ENCODE measurements around the gene USP5.
A peak's percentile ranks its signal among the peaks of the same experiment; 100 is the strongest.
"Not testable (repeated sequence)": the region's sequence is repeated elsewhere in the genome, so short reads cannot be mapped to it uniquely, and the experiment has no call there.

The USP5 gene

DNA sequence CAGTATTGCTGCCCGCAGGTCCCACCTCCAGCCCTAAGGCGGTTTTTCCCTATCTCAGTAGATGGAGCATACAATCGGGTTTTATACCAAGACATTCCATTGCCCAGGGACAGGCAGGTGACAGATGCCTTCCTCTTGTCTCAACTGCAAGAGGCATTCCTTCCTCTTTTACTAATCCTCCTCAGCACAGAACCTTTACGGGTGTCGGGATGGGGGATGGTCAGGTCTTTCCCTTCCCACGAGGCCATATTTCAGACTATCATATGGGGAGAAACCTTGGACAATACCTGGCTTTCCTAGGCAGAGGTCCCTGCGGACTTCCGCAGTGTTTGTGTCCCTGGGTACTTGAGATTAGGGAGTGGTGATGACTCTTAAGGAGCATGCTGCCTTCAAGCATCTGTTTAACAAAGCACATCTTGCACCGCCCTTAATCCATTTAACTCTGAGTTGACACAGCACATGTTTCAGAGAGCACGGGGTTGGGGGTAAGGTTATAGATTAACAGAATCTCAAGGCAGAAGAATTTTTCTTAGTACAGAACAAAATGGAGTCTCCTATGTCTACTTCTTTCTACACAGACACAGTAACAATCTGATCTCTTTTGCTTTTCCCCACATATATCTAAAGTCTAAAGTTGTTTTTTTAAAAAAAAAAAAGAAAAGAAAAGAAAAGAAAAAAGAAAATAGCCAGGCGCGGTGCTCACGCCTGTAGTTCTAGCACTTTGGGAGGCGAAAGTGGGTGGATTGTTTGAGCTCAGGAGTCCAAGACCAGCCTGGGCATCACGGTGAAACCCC, 34.5 kb downstream of the USP5 start:
- not testable (repeated sequence) for DNase-seq (ENCODE audit: low read depth in 2 of 2)

DNA sequence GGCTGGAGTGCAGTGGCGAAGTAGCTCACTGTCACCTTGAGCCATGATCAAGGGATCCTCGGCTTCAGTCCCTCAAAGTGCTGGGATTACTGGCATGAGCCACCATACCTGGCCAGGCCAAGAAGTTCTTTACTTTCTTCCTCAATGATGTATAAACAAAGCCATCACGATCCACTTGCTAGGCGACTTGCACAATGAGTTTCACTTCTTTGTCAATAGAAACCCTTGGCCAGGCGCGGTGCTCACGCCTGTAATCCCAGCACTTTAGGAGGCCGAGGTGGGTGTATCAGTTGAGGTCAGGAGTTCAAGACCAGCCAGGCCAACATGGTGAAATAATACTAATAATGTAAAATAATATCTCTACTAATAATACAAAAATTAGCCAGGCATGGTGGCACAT, 35.5 kb downstream of the USP5 start:
- DNase-seq (ENCODE audit: low read depth in 2 of 2): no peak

DNA sequence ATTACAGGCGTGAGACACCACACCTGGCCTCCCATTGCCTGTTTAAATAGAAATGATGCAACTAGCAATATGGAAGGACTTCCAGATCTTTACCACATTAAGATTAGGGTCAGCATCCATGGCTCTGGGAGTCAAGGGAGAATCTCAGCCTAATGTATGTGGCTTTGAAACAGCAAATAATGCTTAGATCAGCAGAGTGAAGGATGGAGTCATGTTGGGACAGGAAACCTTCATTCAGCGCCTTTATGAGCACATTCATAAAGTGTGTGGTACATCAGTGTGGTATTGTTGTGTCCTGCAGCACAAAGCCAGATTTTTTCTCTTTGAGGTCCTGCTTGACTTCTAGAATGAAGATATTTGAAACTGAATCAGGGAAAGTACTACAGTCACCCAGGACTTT, 36.4 kb downstream of the USP5 start:
- DNase-seq (ENCODE audit: low read depth in 2 of 2): no peak

DNA sequence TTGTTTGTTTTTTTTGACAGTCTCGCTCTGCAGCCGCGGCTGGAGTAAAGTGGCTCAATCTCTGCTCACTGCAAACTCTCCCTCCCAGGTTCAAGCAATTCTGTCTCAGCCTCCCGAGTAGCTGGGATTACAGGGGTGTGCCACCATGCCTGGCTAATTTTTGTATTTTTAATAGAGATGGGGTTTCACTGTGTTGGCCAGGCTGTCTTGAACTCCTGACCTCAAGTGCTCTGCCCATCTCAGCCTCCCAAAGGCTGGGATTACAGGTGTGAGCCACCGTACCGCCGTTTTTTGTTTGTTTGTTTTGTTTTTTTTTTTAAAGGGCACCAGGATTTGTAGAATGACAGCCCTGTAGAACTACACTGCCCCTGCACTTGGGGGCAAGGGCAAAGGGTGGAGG, 36.8 kb downstream of the USP5 start:
- not testable (repeated sequence) for DNase-seq (ENCODE audit: low read depth in 2 of 2)

DNA sequence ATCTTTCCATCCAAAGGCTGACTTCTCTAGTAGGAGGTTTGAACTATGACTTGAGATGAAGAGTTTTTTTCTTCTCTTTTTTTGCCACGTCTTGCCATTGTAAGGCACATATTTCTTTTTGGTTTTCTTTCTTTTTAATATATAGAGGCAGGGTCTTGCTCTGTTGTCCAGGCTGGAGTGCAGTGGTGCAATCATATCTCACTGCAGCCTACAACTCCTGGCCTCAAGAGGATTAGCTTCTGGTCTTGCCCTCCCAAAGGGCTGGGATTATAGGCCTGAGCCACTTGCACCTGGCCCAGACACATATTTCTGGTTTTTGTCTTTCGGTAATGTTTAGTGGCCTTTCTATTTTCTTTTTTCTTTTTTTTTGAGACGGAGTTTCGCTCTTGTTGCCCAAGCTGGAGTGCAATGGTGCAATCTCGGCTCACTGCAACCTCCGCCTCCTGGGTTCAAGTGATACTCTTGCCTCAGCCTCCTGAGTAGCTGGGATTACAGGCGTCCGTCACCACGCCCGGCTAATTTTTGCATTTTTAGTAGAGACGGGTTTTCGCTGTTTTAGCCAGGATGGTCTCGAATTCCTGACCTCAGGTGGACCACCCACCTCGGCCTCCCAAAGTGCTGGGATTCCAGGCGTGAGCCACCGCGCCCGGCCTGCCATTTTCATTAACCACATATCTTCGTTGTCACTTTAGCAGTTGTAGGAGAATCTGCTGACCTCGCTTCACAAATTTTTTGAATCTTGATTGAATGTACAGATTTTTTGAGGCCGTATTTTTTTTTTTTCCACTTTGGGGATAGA, 38.0 kb downstream of the USP5 start:
- DNase-seq (ENCODE audit: low read depth in 2 of 2): not testable (repeated sequence)

DNA sequence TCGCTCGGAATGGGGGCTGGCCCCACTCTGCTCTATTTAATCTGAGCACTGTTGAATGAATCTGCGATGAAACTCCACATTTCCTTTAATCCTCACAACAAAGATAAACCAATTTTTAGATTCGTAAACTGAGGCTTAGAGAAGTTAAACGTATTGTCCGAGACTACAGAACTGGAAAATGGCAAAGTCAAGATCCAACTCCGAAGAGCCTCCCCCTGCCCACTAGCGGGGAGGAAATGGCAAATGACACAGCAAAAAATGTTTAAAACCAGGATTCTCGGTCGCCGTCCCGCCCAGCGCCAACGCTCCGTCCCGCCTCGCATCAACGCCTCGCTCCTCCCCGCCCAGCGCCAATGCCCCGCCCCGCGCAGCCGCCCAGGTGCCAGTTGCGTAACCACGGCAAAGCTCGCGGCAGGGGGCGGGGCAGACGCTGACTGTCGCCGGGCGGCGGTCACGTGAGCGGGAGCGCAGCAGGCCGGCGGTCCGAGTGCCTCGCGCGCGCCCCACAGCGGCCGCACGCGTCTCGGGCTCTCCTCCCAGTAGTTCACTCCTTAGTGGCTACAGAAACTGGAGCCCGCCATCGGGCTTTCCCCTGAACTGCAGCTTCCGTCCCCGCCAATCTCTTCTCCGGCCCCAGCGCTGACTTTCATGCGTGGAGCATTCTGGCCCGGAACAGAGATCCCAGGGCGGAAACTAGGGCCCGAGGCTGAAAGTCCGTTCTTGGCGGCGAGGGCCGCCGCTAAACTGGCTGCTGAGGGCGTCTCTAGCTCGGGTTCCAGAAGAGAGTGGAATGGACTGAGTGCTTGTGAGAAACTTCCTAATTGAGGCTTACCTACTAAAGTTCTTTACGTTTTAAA, 39.1 kb downstream of the USP5 start:
- DNase-seq (ENCODE audit: low read depth in 2 of 2): peak; percentile 97 to 98

DNA sequence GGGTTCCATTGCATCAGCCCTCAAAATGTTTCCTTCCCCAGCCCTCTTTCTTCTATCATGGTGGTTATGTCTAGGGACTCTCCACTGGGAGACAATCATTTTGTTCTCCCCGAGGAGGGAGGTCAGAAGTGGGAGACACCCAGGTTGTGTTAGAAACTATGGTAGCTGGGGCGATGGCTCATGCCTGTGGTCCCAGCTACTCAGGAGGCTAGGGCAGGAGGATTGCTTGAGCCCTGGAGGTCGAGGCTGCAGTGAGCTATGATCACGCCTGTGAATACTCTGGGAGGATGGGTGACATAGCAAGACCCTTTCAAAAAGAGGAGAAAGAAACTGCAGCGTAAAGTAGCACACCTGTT, 39.7 kb downstream of the USP5 start:
- no peak for DNase-seq (ENCODE audit: low read depth in 2 of 2)

DNA sequence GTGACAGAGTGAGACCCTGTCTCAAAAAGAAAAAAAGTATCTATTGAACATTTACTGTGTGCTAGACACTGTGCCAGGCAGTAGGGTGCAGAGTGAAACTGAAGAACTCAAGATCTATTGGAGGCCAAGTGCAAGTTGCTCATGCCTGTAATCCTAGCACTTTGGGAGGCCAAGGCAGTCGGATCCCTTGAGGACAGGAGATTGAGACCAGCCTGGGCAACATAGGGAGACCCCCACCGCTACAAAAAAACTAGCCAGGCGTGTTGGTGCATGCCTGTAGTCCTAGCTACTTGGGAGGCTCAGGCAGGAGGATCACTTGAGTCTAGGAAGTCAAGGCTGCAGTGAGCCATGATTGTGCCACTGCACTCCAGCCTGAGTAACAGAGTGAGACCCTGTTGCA, 40.7 kb downstream of the USP5 start:
- DNase-seq (ENCODE audit: low read depth in 2 of 2): not testable (repeated sequence)

DNA sequence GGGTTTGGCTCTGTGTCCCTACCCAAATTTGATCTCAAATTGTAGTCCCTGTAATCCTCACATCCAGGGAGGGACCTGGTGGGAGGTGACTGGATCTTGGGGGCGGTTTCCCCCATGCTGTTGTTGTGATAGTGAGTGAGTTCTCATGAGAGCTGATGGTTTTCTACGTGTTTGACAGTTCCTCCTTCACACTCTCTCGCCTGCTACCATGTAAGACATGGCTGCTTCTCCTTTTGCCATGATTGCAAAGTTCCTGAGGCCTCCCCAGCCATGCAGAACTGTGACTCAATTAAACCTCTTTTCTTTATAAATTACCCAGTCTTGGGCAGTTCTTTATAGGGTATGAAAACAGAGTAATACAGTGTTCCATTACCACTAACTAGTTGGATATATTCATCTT, 42.4 kb downstream of the USP5 start:
- DNase-seq (ENCODE audit: low read depth in 2 of 2): no peak

DNA sequence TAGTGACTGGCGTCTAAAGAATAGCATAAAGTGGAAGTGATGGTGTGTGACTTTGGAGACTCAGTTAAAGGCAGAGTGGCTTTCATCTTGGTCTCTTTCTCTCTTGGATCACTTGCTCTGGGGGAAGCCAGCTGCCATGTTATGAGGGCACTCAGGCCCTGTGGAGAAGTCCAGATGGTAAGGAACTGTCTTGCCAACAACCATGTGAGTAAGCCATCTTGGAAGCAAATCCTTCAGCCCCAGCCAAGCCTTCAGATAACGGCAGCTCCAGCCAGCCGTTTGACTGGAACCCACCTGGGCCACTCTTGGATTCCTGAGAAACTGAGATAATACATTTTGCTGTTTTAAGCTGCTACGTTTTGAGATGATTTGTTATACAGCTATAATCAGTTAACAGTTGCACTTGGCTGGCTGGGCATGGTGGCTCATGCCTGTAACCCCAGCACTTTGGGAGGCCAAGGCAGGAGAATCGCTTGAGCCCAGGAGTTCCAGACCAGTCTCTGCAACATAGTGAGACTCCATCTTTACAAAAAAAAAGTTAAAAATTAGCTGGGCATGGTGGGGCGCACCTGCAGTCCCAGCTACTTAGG, 45.0 kb downstream of the USP5 start:
- DNase-seq (ENCODE audit: low read depth in 2 of 2): no peak

DNA sequence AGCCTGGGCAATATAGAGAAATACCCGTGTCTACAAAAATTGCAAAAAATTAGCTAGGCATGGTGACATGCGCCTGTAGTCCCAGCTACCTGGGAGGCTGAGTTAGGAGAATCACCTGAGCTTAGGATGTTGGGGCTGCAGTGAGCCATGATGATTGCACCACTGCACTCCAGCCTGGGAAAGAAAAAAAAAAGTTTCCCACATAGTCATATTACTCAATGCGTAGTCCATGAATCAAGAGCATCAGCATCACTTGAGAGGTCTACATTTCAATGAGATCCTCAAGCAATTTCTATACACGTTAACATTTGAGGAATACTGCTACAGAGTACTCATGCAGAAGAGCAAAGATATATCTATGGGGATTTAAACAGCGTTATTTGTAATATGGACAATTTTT, 47.5 kb downstream of the USP5 start:
- no peak for DNase-seq (ENCODE audit: low read depth in 2 of 2)

DNA sequence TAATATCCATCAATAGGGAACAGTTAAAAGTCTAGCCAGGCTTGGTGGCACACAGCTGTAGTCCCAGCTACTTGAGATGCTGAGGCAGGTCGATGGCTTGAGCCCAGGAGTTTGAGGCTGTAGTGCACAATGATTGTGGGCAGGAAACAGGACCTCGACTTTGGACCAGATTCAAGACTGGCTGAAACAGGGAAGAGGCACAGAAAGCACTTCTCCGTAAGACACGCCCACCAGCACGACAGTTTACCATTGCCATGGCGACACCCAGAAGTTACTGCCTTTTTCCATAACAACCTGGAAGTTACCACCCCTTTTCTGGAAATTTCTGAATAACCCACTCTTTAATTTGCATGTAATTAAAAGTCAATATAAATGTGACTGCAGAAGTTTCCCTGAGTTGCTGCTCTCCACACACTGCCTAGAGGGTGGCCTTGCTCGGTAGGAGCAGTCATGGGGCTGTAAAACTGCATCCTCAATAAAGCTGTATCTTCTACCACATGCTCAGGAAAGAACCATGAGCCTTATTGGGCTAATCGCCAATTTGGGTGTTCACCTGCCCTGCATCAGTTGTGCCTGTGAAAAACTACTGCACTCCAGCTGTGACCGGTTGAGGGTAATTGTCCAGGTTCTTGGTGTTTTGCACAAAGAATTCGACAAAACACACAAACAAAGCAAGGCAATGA, 48.0 kb downstream of the USP5 start:
- DNase-seq (ENCODE audit: low read depth in 2 of 2): no peak

DNA sequence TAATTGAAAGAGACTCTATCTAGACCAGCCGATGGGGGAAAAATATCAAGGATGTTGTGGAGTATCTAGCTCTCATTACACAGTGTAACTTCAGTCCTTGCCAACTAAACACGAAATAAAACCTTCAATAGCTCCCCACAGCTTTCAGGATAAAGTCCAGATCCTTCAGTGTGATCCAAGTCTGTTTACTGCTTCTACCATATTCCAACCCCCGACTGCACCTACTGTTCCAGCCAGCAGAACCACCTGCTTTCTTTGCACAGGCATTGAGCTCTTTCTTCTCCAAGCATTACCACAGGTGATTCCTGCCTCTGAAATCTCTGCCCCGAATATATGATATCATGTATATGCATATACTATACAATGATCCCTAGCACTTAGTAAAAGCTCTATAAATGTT, 50.5 kb downstream of the USP5 start:
- no peak for DNase-seq (ENCODE audit: low read depth in 2 of 2)

DNA sequence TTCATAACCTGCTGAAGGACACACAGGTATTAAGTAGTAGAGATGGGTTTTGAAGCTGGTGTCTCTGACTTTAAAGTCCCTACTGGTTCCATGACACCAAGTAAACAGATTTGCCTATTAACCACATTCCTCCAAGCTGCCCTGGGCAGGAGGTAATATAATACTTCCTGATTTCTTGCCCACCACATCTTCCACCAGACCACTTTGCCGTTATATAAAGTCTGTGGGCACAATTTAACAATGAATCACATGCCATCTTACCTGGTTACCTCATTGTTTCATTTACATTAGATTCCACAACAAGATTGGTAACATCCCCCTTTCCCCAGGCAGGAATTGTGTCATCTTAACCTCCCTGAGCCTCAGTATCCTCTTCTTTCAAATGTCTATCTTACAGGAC, 51.8 kb downstream of the USP5 start:
- no peak for DNase-seq (ENCODE audit: low read depth in 2 of 2)

DNA sequence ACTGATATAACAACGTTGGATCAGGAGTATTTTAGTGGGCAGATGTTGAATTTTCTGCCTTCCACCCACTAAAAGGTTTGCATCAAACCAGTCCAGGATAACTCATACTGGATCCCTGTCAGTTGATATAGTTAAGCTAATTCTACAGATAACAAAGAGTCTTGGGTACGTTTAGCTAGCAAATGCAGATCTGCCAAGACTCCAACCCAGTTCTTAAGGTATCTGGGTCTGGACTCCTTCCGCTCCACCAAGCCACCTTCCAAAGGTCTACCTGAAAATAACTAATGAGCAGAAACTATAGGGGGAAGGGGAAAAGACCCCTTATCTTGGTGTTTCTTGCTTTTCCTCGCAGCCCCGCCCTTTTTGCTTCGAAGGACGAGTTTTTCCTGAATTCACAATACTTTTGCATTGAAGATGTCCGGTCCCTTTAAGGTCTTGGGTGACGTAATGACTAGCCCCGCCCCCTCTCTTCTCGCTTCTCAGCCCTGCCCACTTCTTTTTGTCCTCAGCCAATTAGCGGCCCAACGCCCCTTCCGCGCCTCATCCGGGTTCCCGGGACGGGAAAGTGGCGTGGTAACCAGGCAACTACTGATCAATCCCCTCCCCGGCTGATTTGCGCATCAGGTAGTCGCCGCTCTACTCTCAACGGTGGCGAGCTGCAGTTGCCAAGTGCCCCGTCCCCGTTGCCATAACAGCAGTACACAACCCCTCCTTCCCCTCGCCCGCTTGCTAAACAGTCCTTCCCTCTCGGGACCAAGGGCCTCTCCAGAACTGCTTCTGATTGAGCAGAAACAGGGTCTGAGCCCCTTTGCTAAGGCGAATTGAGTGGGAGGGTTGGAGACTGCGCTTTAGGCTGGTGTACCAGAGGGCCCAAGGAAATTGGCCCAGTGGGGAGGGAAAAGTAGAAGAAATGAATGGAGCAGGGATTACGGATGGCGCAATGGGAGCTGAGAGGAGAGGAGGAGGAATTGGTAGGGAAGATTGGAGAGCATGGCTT, 52.6 kb downstream of the USP5 start, which contains the start of gene LRRC23:
Gene LRRC23, plus strand, starts transcription at position 543 of the 997 bp plus-strand sequence. CDS start 812 bp downstream, outside the sequence.
- DNase-seq (ENCODE audit: low read depth in 2 of 2): peak; percentile 89 to 94

DNA sequence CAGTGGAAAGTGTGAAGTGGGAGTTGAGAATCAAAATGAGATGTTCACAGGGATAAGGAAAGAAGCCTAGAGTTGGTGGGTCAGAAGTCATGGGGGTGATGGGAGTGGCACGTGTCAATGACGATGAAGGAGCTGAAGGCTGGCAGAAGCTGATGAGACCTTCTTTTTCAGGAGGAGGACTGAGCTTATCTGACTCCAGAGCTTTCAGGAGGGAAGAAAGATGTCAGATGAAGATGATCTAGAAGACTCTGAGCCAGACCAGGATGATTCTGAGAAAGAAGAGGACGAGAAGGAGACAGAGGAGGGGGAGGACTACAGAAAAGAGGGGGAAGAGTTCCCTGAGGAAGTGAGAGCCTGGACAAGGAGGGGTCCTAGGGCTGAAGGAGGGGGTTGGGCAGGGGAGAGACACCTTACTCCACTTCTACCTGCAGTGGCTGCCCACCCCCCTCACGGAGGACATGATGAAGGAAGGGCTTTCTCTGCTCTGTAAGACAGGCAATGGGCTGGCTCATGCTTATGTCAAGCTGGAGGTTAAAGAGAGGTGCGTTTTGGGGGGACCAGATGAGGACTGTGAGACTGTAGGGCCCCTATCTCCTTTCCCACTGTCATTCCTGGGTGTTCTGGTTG, 53.6 kb downstream of the USP5 start:
- DNase-seq (ENCODE audit: low read depth in 2 of 2): no peak

DNA sequence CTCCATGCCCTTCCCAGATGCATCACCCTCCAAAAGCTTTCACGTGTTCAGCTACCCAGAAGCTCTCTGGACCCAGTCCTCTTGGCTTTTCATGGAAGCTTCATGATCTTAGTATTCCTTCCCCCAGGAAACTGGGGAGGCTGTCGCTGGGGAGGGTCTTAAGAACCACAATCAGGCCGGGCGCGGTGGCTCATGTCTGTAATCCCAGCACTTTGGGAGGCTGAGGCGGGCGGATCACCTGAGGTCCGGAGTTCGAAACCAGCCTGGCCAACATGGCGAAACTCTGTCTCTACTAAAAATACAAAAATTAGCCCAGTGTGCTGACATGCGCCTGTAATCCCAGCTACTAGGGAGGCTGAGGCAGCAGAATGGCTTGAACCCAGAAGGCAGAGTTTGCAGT, 56.2 kb downstream of the USP5 start:
- not testable (repeated sequence) for DNase-seq (ENCODE audit: low read depth in 2 of 2)

DNA sequence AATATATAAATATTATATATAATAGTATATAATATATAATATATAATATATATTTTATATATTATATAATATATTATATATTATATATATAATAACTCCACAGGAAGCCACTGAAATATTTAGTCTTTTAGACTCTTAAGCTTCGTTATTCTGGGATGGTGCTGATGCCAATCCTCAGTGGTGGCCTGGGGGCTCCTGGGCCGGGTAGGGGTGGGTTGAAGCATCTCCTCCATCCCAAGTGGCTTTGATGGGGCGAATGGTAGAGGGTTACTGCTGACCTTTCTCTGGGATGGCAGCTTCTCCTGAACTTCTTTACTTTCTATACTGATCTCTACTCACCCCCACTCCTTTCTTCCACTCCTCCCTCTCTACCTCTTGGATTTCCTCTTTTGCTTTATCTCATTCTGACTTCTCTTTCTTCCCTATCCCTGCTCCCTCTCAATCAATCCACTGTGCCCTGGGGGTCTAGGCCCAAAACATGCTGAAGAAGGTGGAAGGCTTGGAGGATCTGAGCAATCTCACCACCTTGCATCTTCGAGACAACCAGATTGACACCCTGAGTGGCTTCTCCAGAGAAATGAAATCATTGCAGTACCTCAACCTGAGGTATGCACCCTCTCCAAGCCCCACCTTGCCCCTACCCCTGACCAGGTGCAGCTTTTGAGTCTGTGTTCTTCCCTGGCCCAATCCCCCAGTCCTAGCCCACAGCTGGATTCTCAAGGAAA, 57.6 kb downstream of the USP5 start:
- DNase-seq (ENCODE audit: low read depth in 2 of 2): no peak
